Measurements from ENCODE around the gene EP400.
A peak's percentile ranks its signal among the peaks of the same experiment; 100 is the strongest.
"Not testable (repeated sequence)": the region's sequence is repeated elsewhere in the genome, so short reads cannot be mapped to it uniquely, and the experiment has no call there.

EP400 gene

DNA sequence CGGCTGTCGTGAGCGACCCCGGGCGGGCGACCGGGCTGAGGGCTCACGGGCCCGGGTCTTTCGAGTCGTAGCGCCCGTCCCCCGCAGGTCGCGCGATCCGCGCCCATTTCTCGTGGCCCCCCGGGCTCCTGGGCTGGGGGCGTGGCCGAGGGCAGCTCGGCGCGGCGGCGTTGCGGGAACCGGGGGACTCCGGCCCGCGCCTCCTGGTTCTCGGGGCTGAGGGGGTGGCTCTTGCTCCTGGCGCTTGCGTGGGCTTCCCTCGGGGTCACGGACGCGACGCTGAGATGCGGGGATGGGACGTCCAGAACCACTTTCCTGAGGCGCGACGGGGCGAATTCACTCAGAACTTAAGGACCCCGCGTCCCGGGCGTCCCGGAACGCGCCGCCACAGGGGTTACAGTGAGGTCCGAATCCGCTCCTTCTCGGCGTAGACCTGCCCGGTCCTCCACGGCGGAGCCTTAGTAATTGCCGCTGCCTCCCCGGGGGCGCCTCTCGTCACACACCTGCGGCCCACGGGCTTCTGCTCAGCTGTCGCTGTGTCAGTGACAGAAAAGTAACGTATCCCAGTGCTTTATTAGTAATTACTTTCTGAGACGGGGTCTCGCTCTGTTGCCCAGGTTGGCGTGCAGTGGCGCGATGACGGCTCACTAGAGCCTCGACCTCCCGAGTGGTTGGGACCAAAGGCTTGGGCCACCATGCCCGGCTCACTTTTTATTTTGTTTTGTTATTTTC, 606 bp downstream of the EP400 start:
- Histone ChIP-seq H2BK15ac (ENCODE audit: low read length) (peak overlapping the region; percentile 92), H2AFZ (ENCODE audit: low read length) (peak overlapping the region; percentile 89), H3K4ac (ENCODE audit: low read length) (peak overlapping the region; percentile 23), H2BK12ac (ENCODE audit: low read length) (no peak overlapping the region), H4K91ac (ENCODE audit: low read depth, low read length, poor library complexity) (no peak overlapping the region), H3K4me3 (ENCODE audit: low read length in 2 of 2) (peak overlapping the region; percentile 78 to 100), H3K4me2 (ENCODE audit: insufficient read depth, low read length, poor library complexity, severe bottlenecking) (peak overlapping the region; percentile 56), H2BK120ac (ENCODE audit: low read depth, low read length) (peak overlapping the region; percentile 47), H3K4me1 (ENCODE audit: control insufficient read depth in 2 of 2, insufficient read depth in 1 of 2, low read depth in 1 of 2, low read length in 2 of 2) (peaks cover 2% of the 10 kb centered on the region in 2 donors), H3K27me3 (ENCODE audit: control insufficient read depth in 3 of 3, insufficient read depth in 3 of 3, low read depth in 1 of 3, low read length in 3 of 3) (no peaks in the 10 kb centered on the region), H2BK5ac (ENCODE audit: low read length) (no peak overlapping the region), H2AK5ac (ENCODE audit: low read depth, low read length) (peak overlapping the region; percentile 97), H3K18ac (ENCODE audit: low read length) (peak overlapping the region; percentile 98), H3K36me3 (replicated peaks in 1 of 2; ENCODE audit: control insufficient read depth in 2 of 2, insufficient read depth in 2 of 2, low read length in 2 of 2) (peaks cover 0 to 13% of the 10 kb centered on the region in 2 donors), H3K9ac (ENCODE audit: low read depth, low read length, poor library complexity) (peak overlapping the region; percentile 97), H3K27ac (replicated peaks; ENCODE audit: low read length) (peak overlapping the region; percentile 82), H3K79me1 (ENCODE audit: low read depth, low read length) (peaks cover 9% of the 10 kb centered on the region), H3K9me3 (replicated peaks in 1 of 2; ENCODE audit: control insufficient read depth in 2 of 2, insufficient read depth in 1 of 2, low read depth in 1 of 2, low read length in 2 of 2) (no peaks in the 10 kb centered on the region), H3K23ac (ENCODE audit: low read depth, low read length, poor library complexity) (no peak overlapping the region), H3K14ac (ENCODE audit: low read length) (peak overlapping the region; percentile 28), H4K8ac (ENCODE audit: low read depth, low read length) (peak overlapping the region; percentile 43)
- no peak for DNase-seq (ENCODE audit: low spot score)
- no CpG with 5 or more reads among the region's 79 CpGs for WGBS, 2 donors (ENCODE audit: extremely low coverage in 2 of 2, insufficient read length in 2 of 2, insufficient replicate concordance in 1 of 2)

DNA sequence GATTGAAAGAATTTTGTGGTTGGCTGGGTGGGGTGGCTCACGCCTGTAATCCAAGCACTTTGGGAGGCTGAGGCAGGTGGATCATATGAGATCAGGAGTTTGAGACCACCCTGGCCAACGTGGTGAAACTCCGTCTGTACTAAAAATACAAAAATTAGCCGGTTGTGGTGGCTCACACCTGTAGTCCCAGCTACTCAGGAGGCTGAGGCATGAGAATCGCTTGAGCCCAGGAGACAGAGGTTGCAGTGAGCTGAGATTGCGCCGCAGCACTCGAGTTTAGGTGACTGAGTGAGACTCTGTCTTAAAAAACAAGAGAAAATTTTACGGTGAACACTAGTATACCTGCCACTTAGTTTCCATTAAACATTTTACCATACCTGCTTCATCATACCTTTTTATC, 4.1 kb downstream of the EP400 start:
- not testable (repeated sequence) for H2AFZ ChIP-seq (ENCODE audit: low read length); H2BK15ac ChIP-seq (ENCODE audit: low read length); H3K4ac ChIP-seq (ENCODE audit: low read length); H2BK5ac ChIP-seq (ENCODE audit: low read length); H3K27ac ChIP-seq (replicated peaks; ENCODE audit: low read length); H3K9me3 ChIP-seq (replicated peaks in 1 of 2; ENCODE audit: control insufficient read depth in 2 of 2, insufficient read depth in 1 of 2, low read depth in 1 of 2, low read length in 2 of 2); H4K8ac ChIP-seq (ENCODE audit: low read depth, low read length); DNase-seq (ENCODE audit: low spot score); H2BK120ac ChIP-seq (ENCODE audit: low read depth, low read length); H3K18ac ChIP-seq (ENCODE audit: low read length); H3K23ac ChIP-seq (ENCODE audit: low read depth, low read length, poor library complexity); H3K4me2 ChIP-seq (ENCODE audit: insufficient read depth, low read length, poor library complexity, severe bottlenecking); H3K27me3 ChIP-seq (ENCODE audit: control insufficient read depth in 3 of 3, insufficient read depth in 3 of 3, low read depth in 1 of 3, low read length in 3 of 3); H4K91ac ChIP-seq (ENCODE audit: low read depth, low read length, poor library complexity); H3K79me1 ChIP-seq (ENCODE audit: low read depth, low read length); H2AK5ac ChIP-seq (ENCODE audit: low read depth, low read length); H3K4me1 ChIP-seq (ENCODE audit: control insufficient read depth in 2 of 2, insufficient read depth in 1 of 2, low read depth in 1 of 2, low read length in 2 of 2); H2BK12ac ChIP-seq (ENCODE audit: low read length); H3K4me3 ChIP-seq (ENCODE audit: low read length in 2 of 2); H3K14ac ChIP-seq (ENCODE audit: low read length); H3K9ac ChIP-seq (ENCODE audit: low read depth, low read length, poor library complexity)
- no CpG with 5 or more reads among the region's 9 CpGs for WGBS, 2 donors (ENCODE audit: extremely low coverage in 2 of 2, insufficient read length in 2 of 2, insufficient replicate concordance in 1 of 2)
- H3K36me3 ChIP-seq (replicated peaks in 1 of 2; ENCODE audit: control insufficient read depth in 2 of 2, insufficient read depth in 2 of 2, low read length in 2 of 2), result peaks cover 0 to 20% of the 10 kb centered on the region in 2 donors

DNA sequence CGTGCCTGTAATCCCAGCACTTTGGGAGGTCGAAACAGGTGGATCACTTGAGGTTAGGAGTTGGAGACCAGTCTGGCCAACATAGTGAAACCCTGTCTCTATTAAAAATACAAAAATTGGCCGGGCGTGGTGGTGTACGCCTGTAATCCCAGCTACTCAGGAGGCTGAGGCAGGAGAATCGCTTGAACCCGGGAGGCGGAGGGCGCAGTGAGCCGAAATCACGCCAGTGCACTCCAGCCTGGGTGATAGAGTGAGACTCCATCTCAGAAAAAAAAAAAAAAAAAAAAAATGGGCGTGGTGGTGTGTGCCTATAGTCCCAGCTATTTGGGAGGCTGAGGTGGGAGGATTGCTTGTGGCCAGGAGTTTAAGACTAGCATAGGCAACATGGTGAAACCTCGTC, 4.7 kb downstream of the EP400 start:
- not testable (repeated sequence) for H4K8ac ChIP-seq (ENCODE audit: low read depth, low read length); H3K9me3 ChIP-seq (replicated peaks in 1 of 2; ENCODE audit: control insufficient read depth in 2 of 2, insufficient read depth in 1 of 2, low read depth in 1 of 2, low read length in 2 of 2); H4K91ac ChIP-seq (ENCODE audit: low read depth, low read length, poor library complexity); H2AK5ac ChIP-seq (ENCODE audit: low read depth, low read length); DNase-seq (ENCODE audit: low spot score); H3K23ac ChIP-seq (ENCODE audit: low read depth, low read length, poor library complexity); H3K4me2 ChIP-seq (ENCODE audit: insufficient read depth, low read length, poor library complexity, severe bottlenecking); H2BK12ac ChIP-seq (ENCODE audit: low read length); H3K4me1 ChIP-seq (ENCODE audit: control insufficient read depth in 2 of 2, insufficient read depth in 1 of 2, low read depth in 1 of 2, low read length in 2 of 2); H3K4ac ChIP-seq (ENCODE audit: low read length); H3K14ac ChIP-seq (ENCODE audit: low read length); H3K27ac ChIP-seq (replicated peaks; ENCODE audit: low read length); H3K27me3 ChIP-seq (ENCODE audit: control insufficient read depth in 3 of 3, insufficient read depth in 3 of 3, low read depth in 1 of 3, low read length in 3 of 3); H3K4me3 ChIP-seq (ENCODE audit: low read length in 2 of 2); H3K9ac ChIP-seq (ENCODE audit: low read depth, low read length, poor library complexity); H2AFZ ChIP-seq (ENCODE audit: low read length); H2BK5ac ChIP-seq (ENCODE audit: low read length); H2BK15ac ChIP-seq (ENCODE audit: low read length); H2BK120ac ChIP-seq (ENCODE audit: low read depth, low read length); H3K18ac ChIP-seq (ENCODE audit: low read length)
- peaks cover 10% of the 10 kb centered on the region for H3K79me1 ChIP-seq (ENCODE audit: low read depth, low read length)
- H3K36me3 ChIP-seq (replicated peaks in 1 of 2; ENCODE audit: control insufficient read depth in 2 of 2, insufficient read depth in 2 of 2, low read length in 2 of 2), result peaks cover 0 to 24% of the 10 kb centered on the region in 2 donors
- no CpG with 5 or more reads among the region's 13 CpGs for WGBS, 2 donors (ENCODE audit: extremely low coverage in 2 of 2, insufficient read length in 2 of 2, insufficient replicate concordance in 1 of 2)

DNA sequence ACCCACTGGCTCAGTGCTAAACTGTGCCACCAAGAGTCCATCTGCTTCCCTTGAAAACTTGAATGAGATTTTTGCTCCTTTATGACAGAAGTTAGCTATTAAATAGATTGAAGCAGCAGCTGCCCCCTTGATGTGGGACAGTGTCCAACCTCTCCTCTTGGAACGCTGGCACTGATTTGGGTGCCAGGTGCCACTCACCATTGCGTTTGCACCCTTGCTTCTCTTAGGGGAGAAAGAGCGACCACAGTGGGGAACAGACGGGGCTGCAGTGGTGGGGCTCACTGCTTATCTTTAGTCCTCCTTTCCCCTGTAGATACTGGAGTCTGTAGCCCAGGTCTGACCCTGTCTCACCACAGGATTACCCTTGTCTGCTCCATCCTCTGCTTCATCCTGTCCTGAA, 9.4 kb downstream of the EP400 start:
- Histone ChIP-seq H2BK15ac (ENCODE audit: low read length) (no peak overlapping the region), H2AFZ (ENCODE audit: low read length) (no peak overlapping the region), H2BK120ac (ENCODE audit: low read depth, low read length) (no peak overlapping the region), H3K4me2 (ENCODE audit: insufficient read depth, low read length, poor library complexity, severe bottlenecking) (no peak overlapping the region), H3K4me1 (ENCODE audit: control insufficient read depth in 2 of 2, insufficient read depth in 1 of 2, low read depth in 1 of 2, low read length in 2 of 2) (peaks cover 3% of the 10 kb centered on the region in 2 donors), H2BK5ac (ENCODE audit: low read length) (no peak overlapping the region), H3K79me1 (ENCODE audit: low read depth, low read length) (peaks cover 7% of the 10 kb centered on the region), H3K14ac (ENCODE audit: low read length) (no peak overlapping the region), H3K4me3 (ENCODE audit: low read length in 2 of 2) (no peak overlapping the region), H4K8ac (ENCODE audit: low read depth, low read length) (no peak overlapping the region), H3K9ac (ENCODE audit: low read depth, low read length, poor library complexity) (no peak overlapping the region), H3K27ac (replicated peaks; ENCODE audit: low read length) (no peak overlapping the region), H2AK5ac (ENCODE audit: low read depth, low read length) (no peak overlapping the region), H4K91ac (ENCODE audit: low read depth, low read length, poor library complexity) (no peak overlapping the region), H3K4ac (ENCODE audit: low read length) (no peak overlapping the region), H3K9me3 (replicated peaks in 1 of 2; ENCODE audit: control insufficient read depth in 2 of 2, insufficient read depth in 1 of 2, low read depth in 1 of 2, low read length in 2 of 2) (no peaks in the 10 kb centered on the region), H3K18ac (ENCODE audit: low read length) (no peak overlapping the region), H3K27me3 (ENCODE audit: control insufficient read depth in 3 of 3, insufficient read depth in 3 of 3, low read depth in 1 of 3, low read length in 3 of 3) (no peaks in the 10 kb centered on the region), H3K36me3 (replicated peaks in 1 of 2; ENCODE audit: control insufficient read depth in 2 of 2, insufficient read depth in 2 of 2, low read length in 2 of 2) (peaks cover 7 to 48% of the 10 kb centered on the region in 2 donors), H3K23ac (ENCODE audit: low read depth, low read length, poor library complexity) (no peak overlapping the region), H2BK12ac (ENCODE audit: low read length) (no peak overlapping the region)
- no CpG with 5 or more reads among the region's 4 CpGs for WGBS, 2 donors (ENCODE audit: extremely low coverage in 2 of 2, insufficient read length in 2 of 2, insufficient replicate concordance in 1 of 2)
- DNase-seq (ENCODE audit: low spot score), result no peak
